H1 (cell line): Measurements from ENCODE around the gene BLOC1S4. TPM values are rescaled to one million over a fixed set of nuclear protein-coding genes. Genes with fewer than 3 reads are reported as not detected.

ENCODE experiments used
- CHD7 ChIP-seq: fragments of 300-600 bp; sonication (generic); IDR thresholded peaks from 2 replicates; pipeline ENCODE4 v1.7.1; 2012; ENCODE audit warnings: low read length, moderate library complexity, mild to moderate bottlenecking, inconsistent platforms; ENCODE audit not compliant: insufficient replicate concordance
- FOSL1 ChIP-seq: IDR thresholded peaks from 2 replicates; pipeline ENCODE4 v1.6.1; 2011; ENCODE audit warnings: mild to moderate bottlenecking, low read depth, low read length, moderate library complexity; ENCODE audit not compliant: insufficient read depth
- HDAC6 ChIP-seq: IDR thresholded peaks from one replicate; pipeline ENCODE4 v1.7.1; 2012; ENCODE audit warnings: low read depth, mild to moderate bottlenecking, inconsistent platforms, low read length, moderate library complexity
- JUND ChIP-seq: IDR thresholded peaks from 2 replicates; pipeline ENCODE4 v1.6.1; 2011; ENCODE audit warnings: mild to moderate bottlenecking, improper control_type of control experiment, low read length
- RFX5 ChIP-seq: IDR thresholded peaks from 2 replicates; pipeline ENCODE4 v1.6.1; 2011; ENCODE audit warnings: low read depth, low read length, improper control_type of control experiment, borderline replicate concordance
- SIRT6 ChIP-seq: IDR thresholded peaks from one replicate; pipeline ENCODE4 v1.7.1; 2012; ENCODE audit warnings: low read length, inconsistent platforms
- SP1 ChIP-seq: IDR thresholded peaks from 2 replicates; pipeline ENCODE4 v1.6.1; 2011; ENCODE audit warnings: low read depth, low read length
- TAF1 ChIP-seq: IDR thresholded peaks from 2 replicates; pipeline ENCODE4 v1.6.1; 2011; ENCODE audit warnings: mild to moderate bottlenecking, low read depth, low read length
- TEAD4 ChIP-seq: IDR thresholded peaks from 2 replicates; pipeline ENCODE4 v1.6.1; 2012; ENCODE audit warnings: low read depth, low read length, inconsistent platforms, mixed read lengths
- polyA plus RNA-seq, 7 experiments: library from polyadenylated mRNA; depleted of rRNA in 3 of 7; stranded (reverse) in 5 of 7; unstranded in 2 of 7; fragments of >200 nt in 5 of 7; fragments of 200-250 nt in 2 of 7; gene quantifications; 1 replicate in 5 of 7; 2 replicates in 1 of 7; 4 replicates in 1 of 7; pipeline versions ENCODE4 v1.2.1 to v1.2.3, GENCODE V29; 2011 to 2013; ENCODE audit warnings: missing spikeins in 2 of 7, mixed read lengths in 2 of 7
- total RNA-seq: library from RNA; stranded (reverse); fragmentation: NEBNext Ultra II Directional; extraction: Animal tissue kit (Norgen Biotek cat#: 25700); gene quantifications from 2 replicates; pipeline ENCODE4 v1.2.1, GENCODE V29; 2021

Gene BLOC1S4
- total and polyA plus RNA-seq, 2 of the 8 experiments (the other 6 are each of a cell fraction or from before 2014, with no cell fraction given), result 19.1 to 27.8 TPM

GRCh38 chr4:6709230-6710114 lies 6.5 kb upstream of the BLOC1S4 start, which contains the start of gene MRFAP1L1 (continued):
- TF ChIP-seq CHD7 (no peak), SIRT6 (no peak), FOSL1 (no peak), RFX5 (no peak), SP1 (no peak), TEAD4 (no peak), TAF1 (peak; percentile 88), HDAC6 (no peak), JUND (0 out of 2 replicates have a peak, but pooled peaks have one; percentile 31)
